ENCODE measurements around the gene PDIA5. TPM values are rescaled to one million over a fixed set of nuclear protein-coding genes. Genes with fewer than 3 reads are reported as not detected.
A peak's percentile ranks its signal among the peaks of the same experiment; 100 is the strongest.

Gene PDIA5
- total RNA-seq, 1 experiment from 2014 or later: 41.5 TPM

- no peak for TF ChIP-seq ZNF317 (CRISPR knock-in tag; IDR thresholded peaks at IDR 0.05; ENCODE audit: borderline replicate concordance, low read depth)
Measured at GRCh38 chr3:123070510-123070909, 3.7 kb downstream of the PDIA5 start (continued).

GRCh38 chr3:123071146-123071545 lies 4.3 kb downstream of the PDIA5 start:
- Mint-ChIP-seq H3K27me3 (ENCODE audit: low read depth) (peaks cover 7% of the 10 kb centered on the region), H3K36me3 (no peaks in the 10 kb centered on the region), H3K4me3 (no peak overlapping the region), H3K9me3 (no peaks in the 10 kb centered on the region), H3K4me1 (peaks cover 47% of the 10 kb centered on the region), H3K27ac (0 out of 2 replicates have a peak overlapping the region, but pooled peaks have one; percentile 20)
- ChIA-PET CTCF (interaction anchor here (0.5 to 1.9 kb wide), 16 partner anchors 10 to 302 kb away, joined by 3 to 14 read pairs (median 4); partner anchors contain the start of gene SEMA5B), POLR2A (no interaction called here)
- TF ChIP-seq ZNF532 (CRISPR knock-in tag; IDR thresholded peaks at IDR 0.05; ENCODE audit: borderline replicate concordance) (no peak), CDX4 (CRISPR knock-in tag; IDR thresholded peaks at IDR 0.05; ENCODE audit: borderline replicate concordance) (no peak), ZNF425 (CRISPR knock-in tag; conservative IDR thresholded peaks at IDR 0.05) (no peak), FOXP4 (CRISPR knock-in tag; IDR thresholded peaks at IDR 0.05) (no peak), USF2 (CRISPR knock-in tag; IDR thresholded peaks at IDR 0.05) (no peak)
- peak; percentile 46 for DNase-seq (ENCODE audit: low spot score)
- peak; percentile 22 for ATAC-seq

GRCh38 chr3:123071581-123071980 lies 4.8 kb downstream of the PDIA5 start:
- DNase-seq (ENCODE audit: low spot score): no peak
- Mint-ChIP-seq H3K27ac (peak overlapping the region; percentile 20; the same call in 1 of the 2 replicates), H3K9me3 (no peaks in the 10 kb centered on the region), H3K36me3 (no peaks in the 10 kb centered on the region), H3K4me1 (peaks cover 47% of the 10 kb centered on the region), H3K4me3 (no peak overlapping the region), H3K27me3 (ENCODE audit: low read depth) (peaks cover 3% of the 10 kb centered on the region)
- CTCF ChIA-PET: interaction anchor here (0.7 to 1.9 kb wide), 14 partner anchors 9 to 131 kb away, joined by 3 to 14 read pairs (median 4); partner anchors contain the start of gene SEMA5B
- POLR2A ChIA-PET: no interaction called here
- no peak for ATAC-seq
- TF ChIP-seq ATF1 (CRISPR knock-in tag; IDR thresholded peaks at IDR 0.05): no peak
- TF ChIP-seq ESRRA (CRISPR knock-in tag; IDR thresholded peaks at IDR 0.05; ENCODE audit: borderline replicate concordance): no peak
- no peak for TF ChIP-seq OVOL2 (CRISPR knock-in tag; IDR thresholded peaks at IDR 0.05; ENCODE audit: borderline replicate concordance)
- TF ChIP-seq EMX1 (CRISPR knock-in tag; IDR thresholded peaks at IDR 0.05): no peak
- no peak for TF ChIP-seq ZNF219 (CRISPR knock-in tag; IDR thresholded peaks at IDR 0.05; ENCODE audit: borderline replicate concordance)
- TF ChIP-seq TEAD1 (CRISPR knock-in tag; IDR thresholded peaks at IDR 0.05): no peak
- TF ChIP-seq GABPB1 (CRISPR knock-in tag; IDR thresholded peaks at IDR 0.05): no peak
- no peak for TF ChIP-seq SMAD4 (CRISPR knock-in tag; IDR thresholded peaks at IDR 0.05)
- no peak for TF ChIP-seq MAX (CRISPR knock-in tag; IDR thresholded peaks at IDR 0.05)
- no peak for TF ChIP-seq ATF2 (CRISPR knock-in tag; IDR thresholded peaks at IDR 0.05; ENCODE audit: borderline replicate concordance, low read depth)
- no peak for TF ChIP-seq ZNF423 (CRISPR knock-in tag; IDR thresholded peaks at IDR 0.05)
- no peak for TF ChIP-seq TP53 (CRISPR knock-in tag; IDR thresholded peaks at IDR 0.05)
- no peak for TF ChIP-seq GTF2I (CRISPR knock-in tag; conservative IDR thresholded peaks at IDR 0.05)
- no peak for TF ChIP-seq E2F4 (CRISPR knock-in tag; IDR thresholded peaks at IDR 0.05; ENCODE audit: borderline replicate concordance, low read depth)

Measured in WTC11 (cell line).